Fibroblast of the aortic adventitia (primary cell): ENCODE results near the gene WDR6. TPM values are rescaled to one million over a fixed set of nuclear protein-coding genes. Genes with fewer than 3 reads are reported as not detected.

Experiments used
- DNase-seq: peaks from one replicate; pipeline ENCODE4 v3.0.0-alpha.2; 2010; ENCODE audit warnings: low read depth
- H3K4me3 ChIP-seq: 2 replicates; pipeline ENCODE4 v1.5.1; 2011; ENCODE audit warnings: low read depth, mild to moderate bottlenecking, control low read depth, low read length, moderate library complexity
- CTCF ChIP-seq: IDR thresholded peaks from 2 replicates; pipeline ENCODE4 v1.5.1; 2011; ENCODE audit warnings: mild to moderate bottlenecking, low read length, control low read depth, inconsistent platforms; ENCODE audit not compliant: insufficient read depth
- total RNA-seq: library from RNA; depleted of rRNA; stranded (reverse); fragments of >200 nt; gene quantifications from 2 replicates; pipeline ENCODE4 v1.2.3, GENCODE V29; 2012; ENCODE audit warnings: low replicate concordance

WDR6 gene
- total RNA-seq, 1 donor, result 65.4 TPM

- no peak overlapping the region for H3K4me3 ChIP-seq
- DNase-seq, result no peak
- no peak for TF ChIP-seq CTCF
Measured at GRCh38 chr3:49032646-49033304, 25.6 kb downstream of the WDR6 start.

GRCh38 chr3:49034650-49035049 is 27.5 kb downstream of the WDR6 start:
- TF ChIP-seq CTCF, result no peak
- DNase-seq, result no peak
- H3K4me3 ChIP-seq, result no peak overlapping the region

GRCh38 chr3:49035281-49035680 is 28.1 kb downstream of the WDR6 start:
- DNase-seq, result no peak
- TF ChIP-seq CTCF, result no peak
- H3K4me3 ChIP-seq, result no peak overlapping the region

- no peak overlapping the region for H3K4me3 ChIP-seq
- no peak for TF ChIP-seq CTCF
- DNase-seq, result no peak
Measured at GRCh38 chr3:49053543-49053942, 46.4 kb downstream of the WDR6 start.

GRCh38 chr3:49054344-49054862 is 47.2 kb downstream of the WDR6 start:
- DNase-seq, result no peak
- TF ChIP-seq CTCF, result no peak
- no peak overlapping the region for H3K4me3 ChIP-seq

- no peak for TF ChIP-seq CTCF
- H3K4me3 ChIP-seq, result no peak overlapping the region
- DNase-seq, result no peak
Measured at GRCh38 chr3:49057268-49057667, 50.1 kb downstream of the WDR6 start.

- H3K4me3 ChIP-seq, result no peak overlapping the region
- no peak for TF ChIP-seq CTCF
- no peak for DNase-seq
Measured at GRCh38 chr3:49058011-49058410, 50.8 kb downstream of the WDR6 start.
